HG03097 (cell line): ENCODE measurements around the gene EPHA5.

Source experiments
- ATAC-seq: cut with Tn5 transposase; IDR thresholded peaks from one replicate; pipeline ENCODE4 v1.9.1; 2021; ENCODE audit not compliant: unreplicated experiment, low FRiP score

The EPHA5 gene

DNA sequence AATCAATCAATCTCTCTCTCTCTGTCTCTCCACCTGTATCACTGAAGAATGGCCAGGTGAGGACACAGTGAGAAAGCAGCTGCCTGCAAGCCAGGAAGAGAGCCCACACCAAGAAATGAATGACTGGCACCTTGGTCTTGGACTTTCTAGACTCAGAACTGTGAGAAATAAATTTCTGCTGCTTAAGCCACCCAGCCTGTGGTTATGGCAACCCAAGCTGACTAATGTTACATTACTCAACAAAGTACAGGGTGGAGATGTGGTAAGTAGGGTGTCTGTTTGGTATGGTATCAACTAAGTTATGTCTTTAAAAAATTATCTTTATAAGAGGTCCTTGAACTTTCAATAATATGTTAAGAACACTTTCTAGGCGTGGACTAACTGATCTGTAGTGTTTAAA is 159.3 kb downstream of the EPHA5 start:
- ATAC-seq: no peak

DNA sequence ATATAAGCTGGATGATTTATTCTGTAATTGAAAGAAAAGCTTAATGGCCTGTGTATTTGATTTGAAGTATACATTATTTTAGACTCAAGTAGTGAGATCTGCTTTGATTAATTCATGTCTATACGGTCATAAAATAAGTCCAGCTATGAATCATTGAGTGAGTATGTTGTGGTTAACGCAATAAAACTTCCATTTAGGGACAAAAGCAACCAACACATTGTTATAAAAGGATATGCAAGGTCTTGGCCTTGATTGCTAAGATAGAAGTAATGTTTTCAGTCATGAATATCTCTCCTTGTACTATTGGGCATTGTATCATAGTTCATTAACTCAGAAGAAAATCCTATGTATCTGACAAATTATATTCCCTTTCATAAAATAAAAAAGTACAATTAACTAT is 162.1 kb downstream of the EPHA5 start:
- ATAC-seq: no peak

DNA sequence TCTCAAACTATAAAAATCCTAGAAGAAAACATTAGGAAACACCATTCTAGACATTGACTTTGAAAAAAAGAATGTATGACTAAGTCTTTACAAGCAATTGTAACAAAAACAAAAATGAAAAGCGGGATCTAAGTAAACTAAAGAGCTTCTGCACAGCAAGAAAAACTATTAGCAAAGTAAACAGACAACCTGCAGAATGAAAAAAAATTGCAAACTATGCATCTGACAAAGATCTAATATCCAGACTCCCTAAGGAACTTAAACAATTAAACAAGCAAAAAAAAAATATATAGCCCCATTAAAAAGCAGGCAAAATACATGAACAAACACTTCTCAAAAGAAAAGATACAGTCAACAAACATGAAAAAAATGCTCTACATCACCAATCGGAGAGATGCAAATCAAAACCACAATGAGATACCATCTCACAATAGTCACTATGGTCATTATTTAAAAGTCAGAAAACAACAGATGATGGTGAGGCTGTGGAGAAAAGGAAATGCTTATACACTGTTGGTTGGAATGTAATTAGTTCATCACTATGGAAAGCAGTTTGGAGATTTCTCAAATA is 168.1 kb downstream of the EPHA5 start:
- ATAC-seq: no peak

DNA sequence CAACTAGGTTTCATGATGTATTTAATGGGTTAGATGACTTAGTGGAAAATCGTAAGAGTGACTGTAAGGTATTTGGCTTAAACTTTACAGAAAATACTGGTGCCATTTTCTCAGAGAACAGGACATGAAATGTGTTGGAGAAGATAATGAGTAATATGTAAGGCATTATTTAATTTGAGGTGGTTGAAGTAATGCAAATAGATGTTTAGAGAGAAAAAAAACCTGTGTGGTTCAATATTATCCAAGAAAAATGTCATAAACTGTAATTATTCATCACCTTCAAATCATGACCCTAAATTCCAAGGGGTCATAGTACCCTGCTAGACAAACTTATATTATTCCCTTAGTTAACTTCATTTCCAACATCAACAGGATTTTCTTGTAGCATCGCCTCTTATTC is 171.7 kb downstream of the EPHA5 start:
- no peak for ATAC-seq

DNA sequence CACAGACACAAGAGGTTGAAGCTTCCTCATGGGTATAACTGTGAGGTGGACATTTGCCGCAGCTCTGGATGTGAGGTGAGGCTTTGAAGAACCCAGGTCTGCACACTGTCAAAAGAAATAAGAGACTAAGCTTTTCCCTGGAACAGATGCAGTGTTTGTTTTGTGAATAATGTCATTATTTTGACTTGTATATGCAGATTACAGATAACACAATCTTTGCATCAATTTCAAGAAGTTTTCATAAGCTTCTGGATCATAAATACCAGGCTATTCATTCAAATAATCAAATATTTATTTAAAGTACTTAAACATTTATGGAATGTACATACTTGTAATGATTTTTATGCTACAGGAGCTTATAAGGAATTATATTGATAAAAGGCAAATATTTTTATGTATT is 174.8 kb downstream of the EPHA5 start:
- no peak for ATAC-seq

DNA sequence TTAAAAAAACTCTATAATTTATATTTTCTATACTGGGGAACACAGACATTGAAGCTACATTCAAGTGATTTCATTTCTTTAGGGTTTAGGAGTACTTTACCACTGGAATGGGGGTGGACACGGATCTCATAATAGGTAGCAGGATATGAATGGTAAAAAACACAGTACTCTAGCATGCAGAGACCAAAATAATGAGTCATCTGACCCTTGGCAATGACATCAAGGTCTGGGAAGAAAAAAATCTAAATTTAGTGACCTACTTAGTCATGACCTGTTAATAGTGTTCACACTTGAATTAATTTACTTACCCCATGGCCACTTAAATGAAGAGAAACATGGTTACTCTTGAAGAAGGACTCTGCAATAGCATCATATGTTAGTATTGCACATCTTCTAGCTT is 187.9 kb downstream of the EPHA5 start:
- ATAC-seq: no peak

DNA sequence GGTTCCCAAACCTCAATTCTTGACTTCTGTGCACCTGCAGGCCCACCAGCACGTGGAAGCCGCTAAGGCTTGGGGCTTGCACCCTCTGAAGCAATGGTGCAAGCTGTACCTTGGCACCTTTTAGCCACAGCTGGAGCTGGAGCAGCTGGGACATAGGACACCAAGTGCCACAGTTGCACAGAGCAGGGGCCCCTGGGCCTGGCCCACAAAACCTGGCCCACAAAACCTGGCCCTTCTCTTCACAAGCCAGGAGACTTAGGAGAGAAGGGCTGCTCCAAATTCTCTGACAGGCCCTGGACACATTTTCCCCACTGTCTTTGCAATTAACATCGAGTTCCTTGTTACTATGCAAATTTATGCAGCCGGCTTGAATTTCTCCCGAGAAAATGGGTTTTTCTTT is 197.8 kb downstream of the EPHA5 start:
- ATAC-seq: no peak

DNA sequence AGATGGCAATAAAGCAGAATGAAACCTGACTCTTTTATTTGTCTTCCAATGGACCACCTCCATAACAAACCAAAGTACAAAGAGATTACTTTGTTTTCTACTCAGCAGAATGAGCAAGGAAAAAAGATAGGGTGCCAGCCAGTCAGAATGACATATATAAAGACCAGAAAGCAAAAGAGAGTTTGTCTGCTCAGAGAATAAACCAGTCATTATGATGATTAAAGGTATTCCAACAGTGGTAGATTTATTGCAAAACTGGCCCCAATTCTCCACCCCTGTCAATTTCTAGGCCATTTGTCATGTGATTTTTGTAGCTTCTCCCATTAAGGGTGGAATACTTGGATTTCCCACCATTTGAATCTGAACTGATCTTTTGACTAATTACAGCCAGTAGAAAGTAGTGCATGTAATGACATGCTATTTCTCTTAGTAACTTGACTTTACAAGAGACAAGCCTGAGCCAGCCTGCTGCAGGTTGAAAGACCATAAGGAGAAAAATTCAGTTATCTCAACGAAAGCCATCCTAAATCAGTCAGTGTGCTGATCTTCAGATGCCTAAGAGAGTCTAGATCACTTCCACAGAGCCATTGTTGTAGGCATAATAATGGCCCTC is 203.1 kb downstream of the EPHA5 start:
- ATAC-seq: no peak

DNA sequence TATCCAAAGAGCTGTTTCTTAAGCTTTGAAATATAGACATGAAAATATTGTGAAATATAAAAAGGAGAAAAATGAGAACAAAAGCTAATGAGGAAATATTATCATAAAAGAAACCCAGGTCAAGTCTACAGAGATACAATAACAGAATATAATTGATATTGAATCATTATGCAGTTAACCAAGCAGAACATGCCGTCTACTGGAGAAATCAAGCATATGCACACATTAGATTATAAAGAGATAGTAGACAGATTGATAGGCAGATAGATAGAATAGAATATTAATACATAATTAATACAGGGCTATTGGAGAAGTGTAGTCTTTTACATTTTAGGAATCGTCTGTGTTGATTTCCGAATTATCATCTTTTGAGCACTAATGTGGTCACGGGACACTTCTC is 208.5 kb downstream of the EPHA5 start:
- no peak for ATAC-seq

DNA sequence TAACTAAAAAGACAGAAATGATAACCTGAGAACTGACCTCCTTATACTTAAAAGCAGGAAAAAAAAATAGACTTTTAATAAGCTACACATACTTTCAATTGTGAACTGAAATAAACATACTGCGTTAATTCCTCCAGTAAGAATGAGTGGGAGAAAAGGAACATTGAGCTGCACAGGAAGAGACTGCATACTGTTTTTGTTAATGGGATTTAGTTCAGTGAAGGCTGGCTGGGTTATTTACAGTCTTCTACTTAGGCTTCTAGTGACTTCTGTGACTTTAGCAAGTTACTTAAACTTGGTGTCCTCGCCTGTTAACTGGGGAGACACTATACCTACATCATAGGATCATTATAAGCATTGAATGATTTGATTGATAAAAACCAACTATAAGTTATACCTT is 213.3 kb downstream of the EPHA5 start:
- ATAC-seq: no peak

DNA sequence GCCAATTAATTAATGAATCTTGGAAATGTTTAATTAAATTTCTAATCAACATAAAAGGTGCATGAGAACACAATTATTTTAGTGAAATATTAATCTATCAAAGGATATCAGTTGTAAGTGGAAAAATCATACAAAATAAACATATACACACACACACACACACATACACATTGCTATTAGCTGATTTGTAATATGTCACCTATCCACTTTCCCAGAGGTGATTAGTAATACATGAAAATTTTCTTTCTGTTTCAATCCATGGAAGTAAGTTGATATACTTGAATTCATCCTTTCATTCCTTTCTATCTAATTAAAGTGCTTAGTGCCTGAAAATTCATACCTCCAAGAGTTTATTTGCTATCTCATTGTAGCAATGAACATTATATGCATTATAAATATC is 213.7 kb downstream of the EPHA5 start:
- no peak for ATAC-seq

DNA sequence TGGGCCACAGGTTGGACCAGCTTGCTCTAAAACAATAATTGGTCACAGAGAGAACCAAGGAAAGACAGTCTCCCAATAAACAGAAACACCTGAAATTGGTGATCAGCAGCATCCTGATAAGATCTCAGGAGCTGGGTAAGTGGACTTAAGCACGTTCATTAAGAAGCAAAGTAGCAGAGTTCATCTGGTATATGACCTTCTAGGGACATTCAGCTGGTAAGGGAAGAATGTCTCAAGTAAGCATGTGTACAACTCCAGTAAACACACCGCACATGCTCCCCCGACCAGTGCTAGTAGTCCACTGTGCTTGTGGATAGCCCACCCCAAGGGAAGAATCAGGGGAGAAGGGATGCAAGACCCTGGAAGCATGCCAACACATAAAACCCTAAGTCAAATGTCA is 216.9 kb downstream of the EPHA5 start:
- no peak for ATAC-seq

DNA sequence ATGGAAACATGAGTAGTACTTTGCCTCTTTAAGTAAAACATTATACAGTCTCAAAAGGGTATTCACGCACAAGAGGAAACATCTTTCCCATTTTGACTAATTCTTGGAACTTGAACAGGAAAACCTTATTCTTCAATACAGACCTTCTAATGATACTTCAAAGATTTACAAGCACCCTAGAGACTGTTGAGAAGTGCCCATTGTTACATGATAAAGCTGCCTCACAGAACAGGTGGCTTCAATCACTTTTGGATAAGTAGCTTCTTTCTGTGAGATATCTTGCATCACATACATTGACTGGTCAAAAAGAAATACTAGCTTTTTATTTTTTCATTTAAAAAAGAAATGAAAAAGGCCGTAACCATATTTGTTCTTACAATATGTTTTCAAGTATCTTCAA is 219.4 kb downstream of the EPHA5 start:
- no peak for ATAC-seq

DNA sequence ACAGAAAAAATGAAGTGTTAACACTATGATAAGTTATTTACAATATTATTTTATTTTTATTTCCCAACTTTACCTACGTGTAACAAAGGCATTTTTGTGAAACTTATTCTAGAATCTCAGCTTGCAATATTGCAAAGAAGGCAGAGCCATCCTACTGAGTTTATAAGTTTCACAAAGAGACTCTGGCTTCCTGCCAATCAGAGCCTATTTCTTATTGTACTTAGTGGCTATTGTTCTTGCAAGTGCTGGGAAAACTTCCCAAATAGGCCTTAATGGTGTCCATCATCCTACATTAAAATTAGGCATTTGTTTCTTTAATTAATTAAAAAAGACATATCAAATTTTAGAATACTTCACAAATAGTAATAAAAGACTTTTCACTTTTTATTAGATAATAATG is 233.2 kb downstream of the EPHA5 start:
- no peak for ATAC-seq

DNA sequence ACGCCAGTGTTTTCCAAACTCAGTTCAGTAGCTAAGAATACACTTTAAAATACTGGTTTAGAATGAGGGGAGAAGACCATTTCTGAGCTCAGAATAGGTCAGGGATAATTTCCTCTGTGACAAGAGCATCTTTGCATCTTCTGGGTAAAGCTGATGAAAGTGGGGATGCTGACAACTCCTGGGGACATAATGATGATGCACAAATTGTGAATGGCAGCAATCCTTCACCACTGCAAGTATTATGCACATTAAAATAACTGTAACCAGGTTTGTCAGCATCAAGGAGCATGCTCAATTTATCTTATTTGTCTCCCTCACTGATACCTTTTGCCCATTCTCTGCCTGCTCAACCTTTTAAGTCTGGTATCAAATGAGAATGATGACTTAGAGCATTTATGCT is 248.2 kb downstream of the EPHA5 start:
- no peak for ATAC-seq

DNA sequence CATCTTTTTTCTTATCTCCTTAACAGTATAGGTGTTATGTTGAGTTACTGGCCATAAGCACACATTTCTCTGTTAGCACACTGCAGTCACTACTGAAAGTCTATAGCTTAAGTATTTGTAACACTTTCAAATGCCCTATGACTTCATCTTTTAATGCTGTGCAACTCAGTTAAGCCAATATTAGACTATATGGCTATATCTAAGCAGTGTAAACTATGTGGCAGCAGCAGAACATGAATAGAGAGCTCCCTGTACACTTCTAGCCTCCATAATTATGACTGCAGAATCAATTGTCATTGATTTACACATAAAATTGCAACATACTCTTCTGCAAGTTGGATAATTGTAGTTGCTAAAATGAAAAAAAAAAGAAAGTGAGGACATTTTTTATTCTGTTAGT is 250.3 kb downstream of the EPHA5 start:
- ATAC-seq: no peak

DNA sequence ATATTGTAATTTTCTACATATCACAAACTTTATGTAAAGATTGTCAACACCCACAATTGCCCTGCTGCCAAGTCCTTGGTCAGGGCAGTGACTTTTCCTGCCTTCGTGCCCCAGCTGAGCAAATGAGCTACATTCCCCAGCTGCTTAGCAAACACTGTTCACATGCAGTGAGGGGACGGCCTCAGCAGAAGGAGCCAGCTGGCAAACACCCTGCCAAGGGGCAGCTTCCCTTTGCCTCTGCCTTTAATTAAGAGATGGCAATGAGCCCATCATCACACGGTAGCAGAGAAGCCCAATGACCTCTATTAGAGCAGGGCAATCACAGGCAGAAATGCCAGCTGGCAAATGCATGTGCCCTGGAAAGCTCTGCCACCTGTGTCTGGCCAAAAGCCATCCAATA is 253.4 kb downstream of the EPHA5 start:
- ATAC-seq: no peak

DNA sequence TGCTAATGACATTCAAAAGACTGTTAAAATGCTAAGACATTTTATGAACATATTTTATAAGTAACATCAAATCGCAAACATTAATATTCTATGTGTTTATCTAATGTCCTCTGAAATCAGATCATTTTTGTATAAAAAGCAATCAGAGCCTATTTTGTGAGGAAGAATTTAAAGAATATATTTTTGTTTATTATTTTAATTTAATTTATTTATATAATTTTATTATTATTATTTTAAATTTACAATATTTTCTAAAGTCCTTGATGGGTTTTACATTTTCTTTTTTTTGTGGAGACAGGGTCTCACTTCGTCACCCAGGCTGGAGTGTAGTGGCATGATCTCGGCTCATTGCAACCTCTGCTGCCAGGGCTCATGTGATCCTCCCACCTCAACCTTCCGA is 262.8 kb downstream of the EPHA5 start:
- ATAC-seq: no peak

DNA sequence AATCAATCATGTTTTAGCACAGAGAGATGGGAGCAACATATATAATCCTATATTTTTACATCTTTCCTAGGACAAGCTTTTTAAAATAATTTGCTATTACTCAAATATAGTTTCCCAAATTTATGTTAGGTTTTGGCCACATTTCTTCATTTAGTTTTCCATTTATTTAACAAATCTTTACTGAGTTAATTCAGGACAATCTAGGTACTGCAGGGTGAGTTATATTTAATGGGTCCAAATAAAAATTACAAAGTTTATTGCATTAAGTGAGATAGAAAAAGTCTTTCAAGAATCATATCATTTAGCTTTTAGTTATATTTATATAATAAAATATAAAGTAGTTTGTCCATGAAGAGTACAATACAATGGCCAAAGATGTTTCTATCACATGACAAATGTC is 269.2 kb downstream of the EPHA5 start:
- ATAC-seq: no peak

DNA sequence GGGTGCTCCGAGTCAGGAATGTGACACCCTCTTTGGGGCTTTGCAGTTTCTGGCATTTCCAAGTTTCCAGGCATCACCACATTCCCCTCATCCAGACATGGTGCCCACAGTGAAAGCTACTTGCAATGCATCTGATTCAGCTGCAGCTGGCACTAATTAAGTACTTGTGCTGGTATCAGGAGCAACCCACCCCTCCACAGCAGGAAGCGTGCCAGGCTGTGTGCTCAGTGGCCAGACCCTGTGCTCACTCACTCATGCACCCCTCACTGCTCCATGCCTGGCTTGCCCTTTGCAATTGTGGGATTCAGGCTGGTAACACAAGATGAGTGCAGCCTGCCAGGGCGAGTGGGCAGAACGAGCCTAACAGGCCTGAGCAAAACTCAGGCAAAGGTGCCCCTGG is 271.2 kb downstream of the EPHA5 start:
- ATAC-seq: no peak

DNA sequence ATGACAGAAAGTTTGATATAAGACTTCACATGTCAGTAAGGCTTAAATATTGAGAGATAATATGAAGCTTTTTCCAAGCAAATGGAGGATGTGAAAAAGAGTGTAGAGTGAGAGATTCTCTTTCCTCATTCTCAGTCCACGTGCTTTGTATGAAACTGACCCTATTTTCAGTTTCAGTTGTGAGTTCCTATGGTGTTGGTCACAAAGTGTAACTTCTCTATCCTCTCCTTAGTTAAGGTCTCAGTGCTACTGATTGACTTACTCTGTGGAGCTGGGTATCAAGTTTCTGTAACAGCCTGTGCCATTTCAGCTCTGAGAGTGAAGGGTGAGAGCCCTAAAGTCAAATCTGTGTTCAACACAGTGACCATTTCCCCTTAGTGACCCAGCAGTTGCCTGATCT is 277.2 kb downstream of the EPHA5 start:
- peak; percentile 70 for ATAC-seq

DNA sequence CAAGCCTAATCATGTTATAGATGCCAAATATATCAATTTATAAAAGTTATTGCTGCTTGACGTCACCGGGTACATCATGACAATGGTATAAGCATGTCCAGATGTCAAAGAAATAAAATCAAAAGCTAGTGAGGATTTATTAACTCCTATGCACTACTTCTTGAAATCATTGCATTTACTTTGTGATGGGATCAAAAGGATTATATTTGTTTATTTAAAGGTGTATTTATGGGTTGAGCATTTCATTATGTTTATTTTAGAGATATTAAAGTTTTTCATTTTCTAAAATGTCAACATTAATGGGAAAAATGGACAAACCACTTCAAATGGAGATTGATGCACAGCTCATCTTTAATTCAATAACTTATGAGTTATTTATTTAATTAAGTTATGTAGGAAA is 277.8 kb downstream of the EPHA5 start:
- no peak for ATAC-seq

DNA sequence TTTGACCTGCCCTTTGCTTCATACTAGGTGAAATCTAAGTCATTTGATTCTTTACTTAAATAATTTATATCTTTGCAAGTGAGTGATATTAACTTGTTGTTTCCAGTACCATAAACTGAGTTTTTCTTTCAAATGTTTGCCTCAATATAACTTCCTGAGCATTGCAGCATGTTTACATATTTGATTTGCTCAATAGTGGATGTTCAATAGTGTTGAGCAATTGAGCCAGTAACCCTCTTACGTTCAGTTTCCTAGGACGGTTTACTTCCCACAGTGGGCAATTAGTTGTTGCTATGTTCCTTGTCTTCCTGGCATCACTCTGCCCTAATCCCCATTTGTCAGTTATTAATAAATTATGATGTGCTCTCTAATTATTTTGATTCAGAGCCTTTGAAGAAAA is 278.5 kb downstream of the EPHA5 start:
- no peak for ATAC-seq
